GM18867 (cell line): ENCODE measurements around the gene LEF1.

Experiments
- ATAC-seq: cut with Tn5 transposase; IDR thresholded peaks from one replicate; pipeline ENCODE4 v1.9.1; 2021; ENCODE audit warnings: mild to moderate bottlenecking, moderate library complexity; ENCODE audit not compliant: unreplicated experiment

LEF1 gene

GRCh38 chr4:108114503-108114902 is 54.2 kb downstream of the LEF1 start:
- no peak for ATAC-seq

DNA sequence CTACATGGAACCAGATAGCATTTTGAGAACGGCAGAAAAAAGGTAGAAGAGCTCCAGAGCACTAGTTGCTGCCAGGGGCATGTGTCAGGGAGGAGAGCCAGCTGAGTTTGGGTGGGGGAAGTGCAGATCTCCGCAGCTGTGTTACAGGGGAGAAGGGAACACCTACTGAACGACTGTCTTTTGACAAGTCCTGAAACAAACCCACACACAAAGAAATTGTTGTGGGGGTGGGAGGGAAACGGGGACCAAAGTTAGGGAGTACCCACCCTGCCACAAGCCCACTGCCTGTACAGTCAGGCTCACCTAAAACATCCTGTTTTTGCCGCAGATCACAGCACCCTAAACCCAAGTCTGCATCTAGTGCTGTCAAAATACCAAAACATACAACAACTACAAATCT is 55.5 kb downstream of the LEF1 start:
- no peak for ATAC-seq

GRCh38 chr4:108111781-108112180 is 57.0 kb downstream of the LEF1 start:
- ATAC-seq, result no peak

- ATAC-seq, result peak; percentile 4
Measured at GRCh38 chr4:108110450-108110849, 58.3 kb downstream of the LEF1 start.

GRCh38 chr4:108109997-108110416 is 58.7 kb downstream of the LEF1 start:
- peak; percentile 78 for ATAC-seq

DNA sequence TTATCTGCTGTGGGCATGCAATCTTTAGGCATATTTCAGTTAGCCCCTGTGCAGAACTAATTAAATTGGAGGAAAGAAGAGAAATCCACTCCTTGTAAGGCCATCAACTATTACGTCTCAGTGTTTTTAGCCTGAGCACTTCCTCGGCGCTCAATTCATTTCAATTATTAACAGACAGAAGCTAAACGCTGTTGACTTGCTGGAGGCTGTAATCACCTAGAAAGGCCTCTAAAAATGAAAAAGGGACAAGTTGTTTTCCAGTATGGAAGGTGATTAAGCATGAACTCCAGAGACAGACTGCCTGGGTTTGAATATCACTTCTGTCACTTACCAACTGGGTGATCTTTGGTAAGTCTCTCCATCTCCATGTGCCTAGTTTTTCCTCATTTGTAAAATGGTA is 59.6 kb downstream of the LEF1 start:
- no peak for ATAC-seq

- peak; percentile 45 for ATAC-seq
Measured at GRCh38 chr4:108107729-108108382, 60.9 kb downstream of the LEF1 start.

DNA sequence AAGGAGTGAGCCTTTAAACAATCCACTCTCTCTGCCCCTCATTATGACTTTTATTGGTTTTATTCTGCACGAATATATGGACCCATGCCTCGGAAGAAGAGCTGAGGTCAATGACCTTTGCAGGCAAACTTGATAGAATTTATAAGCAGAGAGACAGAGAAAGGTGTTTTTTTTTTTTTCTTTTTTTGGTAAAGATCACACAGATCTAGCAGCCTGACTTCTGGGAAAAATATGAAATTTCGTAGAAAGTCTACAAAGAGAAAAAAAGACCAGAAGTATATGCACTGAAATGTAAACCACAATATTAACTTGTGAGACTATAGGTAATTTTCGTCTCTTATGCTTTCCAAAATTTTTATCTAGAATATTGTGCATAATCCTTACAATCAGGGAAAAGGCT is 61.6 kb downstream of the LEF1 start:
- no peak for ATAC-seq

- ATAC-seq, result no peak
Measured at GRCh38 chr4:108106186-108106585, 62.5 kb downstream of the LEF1 start.

DNA sequence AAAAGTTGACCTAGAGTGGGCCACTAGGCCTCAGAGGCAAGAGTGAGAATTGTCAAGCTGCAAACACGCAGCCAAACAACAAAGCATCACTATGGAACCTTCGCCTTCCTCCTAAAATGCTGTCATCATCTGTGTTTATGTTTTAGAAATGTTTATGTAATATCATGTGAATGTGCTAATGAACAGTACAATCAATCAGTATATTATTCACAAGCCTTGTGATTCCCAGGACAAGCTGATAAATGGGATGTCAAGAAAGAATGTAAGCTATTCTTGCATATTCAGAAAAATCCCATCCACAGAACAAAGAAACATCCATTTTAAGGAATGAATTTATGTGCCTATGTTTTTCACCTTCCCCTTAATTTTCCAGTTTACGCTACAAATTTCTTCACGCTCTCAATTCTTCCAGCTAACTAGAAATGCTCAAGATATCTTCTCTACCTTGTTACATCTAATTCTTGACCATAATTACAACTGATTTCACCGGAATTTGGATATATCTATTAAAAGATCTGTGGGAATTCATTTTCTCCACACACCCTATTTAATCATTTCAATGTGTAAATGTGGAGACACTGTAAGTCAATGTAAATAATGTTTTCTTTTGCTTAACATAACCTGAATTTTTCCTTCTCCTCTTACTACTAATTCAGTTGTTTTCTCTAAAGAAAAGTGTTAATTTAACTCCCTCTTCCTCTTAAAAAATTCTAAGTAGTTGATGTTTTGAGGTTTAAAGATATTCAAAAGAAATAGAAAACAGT is 65.5 kb downstream of the LEF1 start:
- ATAC-seq, result no peak

- ATAC-seq, result no peak
Measured at GRCh38 chr4:108100827-108101226, 67.9 kb downstream of the LEF1 start.

DNA sequence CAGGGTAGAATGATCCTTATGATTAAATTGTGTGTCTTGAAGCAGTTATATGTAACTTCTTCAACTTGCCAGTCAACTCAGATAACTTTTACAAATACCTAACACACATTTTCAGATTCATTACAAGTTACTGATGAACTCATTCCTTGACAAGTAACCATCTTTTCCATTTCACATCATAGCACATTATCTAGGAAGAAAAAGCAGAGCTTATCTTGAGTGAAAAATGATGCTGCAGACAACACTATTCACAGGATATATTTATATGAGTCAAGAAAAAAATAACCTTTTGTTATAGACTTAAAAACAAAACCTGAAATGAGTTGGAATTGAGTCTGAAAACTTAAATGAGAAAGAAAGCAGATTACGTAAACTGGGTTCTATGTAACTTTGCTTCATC is 68.9 kb downstream of the LEF1 start:
- no peak for ATAC-seq

- no peak for ATAC-seq
Measured at GRCh38 chr4:108097990-108098553, 70.7 kb downstream of the LEF1 start.

- ATAC-seq, result no peak
Measured at GRCh38 chr4:108094923-108095482, 73.7 kb downstream of the LEF1 start.

- no peak for ATAC-seq
Measured at GRCh38 chr4:108094131-108094530, 74.6 kb downstream of the LEF1 start.

DNA sequence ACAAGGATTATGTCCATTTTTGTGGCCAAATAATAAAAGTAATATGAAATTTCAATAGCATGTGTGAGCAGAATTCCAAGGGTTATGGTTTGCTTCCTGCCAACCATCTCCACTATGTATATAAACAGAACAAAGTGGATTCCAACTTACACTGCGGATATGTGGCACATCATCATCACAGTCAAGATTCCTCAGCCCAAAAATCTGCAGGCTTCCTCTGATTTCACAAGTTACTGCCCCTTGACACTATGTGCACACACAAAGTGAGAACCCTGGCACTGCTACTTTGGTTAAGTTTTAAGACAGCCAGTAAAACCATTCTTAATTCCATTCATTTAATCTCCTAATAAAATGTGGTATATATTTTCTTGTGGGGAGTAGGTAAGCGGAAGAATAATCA is 76.4 kb downstream of the LEF1 start:
- no peak for ATAC-seq

- ATAC-seq, result peak; percentile 65
Measured at GRCh38 chr4:108087293-108087967, 81.3 kb downstream of the LEF1 start.

GRCh38 chr4:108081256-108081655 is 87.5 kb downstream of the LEF1 start:
- no peak for ATAC-seq

DNA sequence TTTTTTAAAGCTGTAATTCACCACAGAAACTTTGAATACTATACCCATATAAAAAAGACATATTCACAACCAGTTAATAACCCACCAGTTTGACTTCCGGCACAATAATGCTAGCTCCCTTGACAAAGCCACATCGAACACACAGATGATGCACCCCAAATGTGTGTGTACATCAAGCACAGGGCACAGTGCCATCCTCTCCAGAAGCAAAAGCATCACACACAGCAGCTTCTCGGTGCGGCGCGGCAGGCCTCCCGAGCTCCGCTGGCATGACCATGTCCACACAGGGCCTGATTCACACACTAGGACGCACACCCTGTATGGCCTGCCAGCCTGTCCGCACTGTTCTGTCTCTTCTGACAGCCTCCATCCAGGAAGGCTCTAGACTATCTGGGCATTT is 88.0 kb downstream of the LEF1 start:
- no peak for ATAC-seq

DNA sequence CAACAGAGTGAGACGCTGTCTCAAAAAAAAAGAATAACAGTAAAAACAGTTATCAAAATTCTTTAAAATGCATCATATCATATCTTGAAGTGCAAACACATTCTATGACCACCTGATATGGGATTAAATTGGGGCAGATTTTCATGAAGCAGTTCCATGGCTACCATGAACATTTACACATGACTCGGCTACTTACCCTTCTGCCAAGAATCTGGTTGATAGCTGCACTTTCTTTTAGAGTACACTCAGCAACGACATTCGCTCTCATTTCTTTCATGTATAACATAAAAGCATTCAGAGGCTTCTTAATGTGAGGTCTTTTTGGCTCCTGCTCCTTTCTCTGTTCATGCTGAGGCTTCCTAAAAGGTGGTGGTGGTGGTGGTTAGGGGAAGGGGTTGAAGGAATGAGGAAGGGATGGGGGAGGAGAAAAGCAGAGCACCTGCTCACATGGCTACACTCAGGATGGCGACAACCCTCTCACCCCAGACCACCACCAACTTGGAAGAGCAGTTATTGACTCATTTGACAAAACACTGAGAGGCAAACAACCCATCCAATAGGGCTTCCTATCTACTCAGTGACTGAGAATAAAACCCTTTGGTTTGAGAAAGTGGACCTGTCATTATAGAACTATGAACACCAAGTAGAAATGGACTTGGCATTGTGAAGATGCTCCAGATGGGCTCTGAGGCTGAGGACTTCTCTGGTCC is 90.6 kb downstream of the LEF1 start:
- ATAC-seq, result no peak

DNA sequence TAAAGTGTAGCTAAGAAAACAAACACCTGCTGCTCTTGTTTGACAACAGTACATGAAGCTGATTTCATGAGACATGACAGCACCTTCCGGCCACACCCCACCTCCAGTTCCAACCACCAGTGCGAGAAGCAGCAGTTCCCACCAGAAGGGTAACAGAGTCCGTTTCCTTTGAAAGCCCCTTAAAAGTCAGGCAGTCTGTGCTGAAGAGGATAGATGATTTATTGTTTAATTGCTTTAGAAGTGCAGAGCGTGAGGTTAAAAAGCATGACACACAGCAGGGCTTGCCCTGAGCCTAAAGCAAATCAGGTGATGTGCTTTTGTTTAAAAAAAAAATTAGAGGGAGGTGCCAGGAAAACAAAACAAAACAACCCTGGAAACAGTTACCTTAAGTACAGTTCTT is 96.4 kb downstream of the LEF1 start:
- ATAC-seq, result no peak
